H1 (cell line): Measurements from ENCODE around the gene YEATS2. TPM values are rescaled to one million over a fixed set of nuclear protein-coding genes. Genes with fewer than 3 reads are reported as not detected.

Experiments
- CBX5 ChIP-seq: fragments of 300-800, 300-1000 bp; sonication (generic); IDR thresholded peaks from 2 replicates; pipeline ENCODE4 v1.7.1; 2016; ENCODE audit warnings: antibody characterized with exemption, low read length, low read depth
- CHD1 ChIP-seq: IDR thresholded peaks from 2 replicates; pipeline ENCODE4 v1.6.1; 2012; ENCODE audit warnings: low read depth, low read length, improper control_type of control experiment
- EZH2 ChIP-seq: fragments of 200-600 bp; sonication (generic); IDR thresholded peaks from 2 replicates; pipeline ENCODE4 v1.7.1; 2012; ENCODE audit warnings: low read depth, mild to moderate bottlenecking, moderate library complexity, low read length, inconsistent platforms; ENCODE audit not compliant: severe bottlenecking
- POLR2A ChIP-seq, 2 experiments: IDR thresholded peaks; 1 replicate in 1 of 2; 2 replicates in 1 of 2; pipeline ENCODE4 v1.6.1; 2011; ENCODE audit warnings: low read depth in 2 of 2, low read length in 2 of 2, mild to moderate bottlenecking in 2 of 2; ENCODE audit errors: control extremely low read depth in 1 of 2
- SRF ChIP-seq: IDR thresholded peaks from 2 replicates; pipeline ENCODE4 v1.6.1; 2011; ENCODE audit warnings: mild to moderate bottlenecking, low read depth, low read length, moderate library complexity
- polyA plus RNA-seq, 7 experiments: library from polyadenylated mRNA; depleted of rRNA in 3 of 7; stranded (reverse) in 5 of 7; unstranded in 2 of 7; fragments of >200 nt in 5 of 7; fragments of 200-250 nt in 2 of 7; gene quantifications; 1 replicate in 5 of 7; 2 replicates in 1 of 7; 4 replicates in 1 of 7; pipeline versions ENCODE4 v1.2.1 to v1.2.3, GENCODE V29; 2011 to 2013; ENCODE audit warnings: missing spikeins in 2 of 7, mixed read lengths in 2 of 7
- total RNA-seq: library from RNA; stranded (reverse); fragmentation: NEBNext Ultra II Directional; extraction: Animal tissue kit (Norgen Biotek cat#: 25700); gene quantifications from 2 replicates; pipeline ENCODE4 v1.2.1, GENCODE V29; 2021
- TF ChIP-seq, protein P1 (sequence below): fragments of 300-600 bp; sonication (generic); IDR thresholded peaks from 2 replicates; pipeline ENCODE4 v1.7.1; 2012; ENCODE audit warnings: low read length, moderate library complexity, mild to moderate bottlenecking, inconsistent platforms; ENCODE audit not compliant: insufficient replicate concordance

The YEATS2 gene
- total and polyA plus RNA-seq, 2 of the 8 experiments (the other 6 are each of a cell fraction or from before 2014, with no cell fraction given) = 35.3 to 53.7 TPM

- TF ChIP-seq, protein P1, sequence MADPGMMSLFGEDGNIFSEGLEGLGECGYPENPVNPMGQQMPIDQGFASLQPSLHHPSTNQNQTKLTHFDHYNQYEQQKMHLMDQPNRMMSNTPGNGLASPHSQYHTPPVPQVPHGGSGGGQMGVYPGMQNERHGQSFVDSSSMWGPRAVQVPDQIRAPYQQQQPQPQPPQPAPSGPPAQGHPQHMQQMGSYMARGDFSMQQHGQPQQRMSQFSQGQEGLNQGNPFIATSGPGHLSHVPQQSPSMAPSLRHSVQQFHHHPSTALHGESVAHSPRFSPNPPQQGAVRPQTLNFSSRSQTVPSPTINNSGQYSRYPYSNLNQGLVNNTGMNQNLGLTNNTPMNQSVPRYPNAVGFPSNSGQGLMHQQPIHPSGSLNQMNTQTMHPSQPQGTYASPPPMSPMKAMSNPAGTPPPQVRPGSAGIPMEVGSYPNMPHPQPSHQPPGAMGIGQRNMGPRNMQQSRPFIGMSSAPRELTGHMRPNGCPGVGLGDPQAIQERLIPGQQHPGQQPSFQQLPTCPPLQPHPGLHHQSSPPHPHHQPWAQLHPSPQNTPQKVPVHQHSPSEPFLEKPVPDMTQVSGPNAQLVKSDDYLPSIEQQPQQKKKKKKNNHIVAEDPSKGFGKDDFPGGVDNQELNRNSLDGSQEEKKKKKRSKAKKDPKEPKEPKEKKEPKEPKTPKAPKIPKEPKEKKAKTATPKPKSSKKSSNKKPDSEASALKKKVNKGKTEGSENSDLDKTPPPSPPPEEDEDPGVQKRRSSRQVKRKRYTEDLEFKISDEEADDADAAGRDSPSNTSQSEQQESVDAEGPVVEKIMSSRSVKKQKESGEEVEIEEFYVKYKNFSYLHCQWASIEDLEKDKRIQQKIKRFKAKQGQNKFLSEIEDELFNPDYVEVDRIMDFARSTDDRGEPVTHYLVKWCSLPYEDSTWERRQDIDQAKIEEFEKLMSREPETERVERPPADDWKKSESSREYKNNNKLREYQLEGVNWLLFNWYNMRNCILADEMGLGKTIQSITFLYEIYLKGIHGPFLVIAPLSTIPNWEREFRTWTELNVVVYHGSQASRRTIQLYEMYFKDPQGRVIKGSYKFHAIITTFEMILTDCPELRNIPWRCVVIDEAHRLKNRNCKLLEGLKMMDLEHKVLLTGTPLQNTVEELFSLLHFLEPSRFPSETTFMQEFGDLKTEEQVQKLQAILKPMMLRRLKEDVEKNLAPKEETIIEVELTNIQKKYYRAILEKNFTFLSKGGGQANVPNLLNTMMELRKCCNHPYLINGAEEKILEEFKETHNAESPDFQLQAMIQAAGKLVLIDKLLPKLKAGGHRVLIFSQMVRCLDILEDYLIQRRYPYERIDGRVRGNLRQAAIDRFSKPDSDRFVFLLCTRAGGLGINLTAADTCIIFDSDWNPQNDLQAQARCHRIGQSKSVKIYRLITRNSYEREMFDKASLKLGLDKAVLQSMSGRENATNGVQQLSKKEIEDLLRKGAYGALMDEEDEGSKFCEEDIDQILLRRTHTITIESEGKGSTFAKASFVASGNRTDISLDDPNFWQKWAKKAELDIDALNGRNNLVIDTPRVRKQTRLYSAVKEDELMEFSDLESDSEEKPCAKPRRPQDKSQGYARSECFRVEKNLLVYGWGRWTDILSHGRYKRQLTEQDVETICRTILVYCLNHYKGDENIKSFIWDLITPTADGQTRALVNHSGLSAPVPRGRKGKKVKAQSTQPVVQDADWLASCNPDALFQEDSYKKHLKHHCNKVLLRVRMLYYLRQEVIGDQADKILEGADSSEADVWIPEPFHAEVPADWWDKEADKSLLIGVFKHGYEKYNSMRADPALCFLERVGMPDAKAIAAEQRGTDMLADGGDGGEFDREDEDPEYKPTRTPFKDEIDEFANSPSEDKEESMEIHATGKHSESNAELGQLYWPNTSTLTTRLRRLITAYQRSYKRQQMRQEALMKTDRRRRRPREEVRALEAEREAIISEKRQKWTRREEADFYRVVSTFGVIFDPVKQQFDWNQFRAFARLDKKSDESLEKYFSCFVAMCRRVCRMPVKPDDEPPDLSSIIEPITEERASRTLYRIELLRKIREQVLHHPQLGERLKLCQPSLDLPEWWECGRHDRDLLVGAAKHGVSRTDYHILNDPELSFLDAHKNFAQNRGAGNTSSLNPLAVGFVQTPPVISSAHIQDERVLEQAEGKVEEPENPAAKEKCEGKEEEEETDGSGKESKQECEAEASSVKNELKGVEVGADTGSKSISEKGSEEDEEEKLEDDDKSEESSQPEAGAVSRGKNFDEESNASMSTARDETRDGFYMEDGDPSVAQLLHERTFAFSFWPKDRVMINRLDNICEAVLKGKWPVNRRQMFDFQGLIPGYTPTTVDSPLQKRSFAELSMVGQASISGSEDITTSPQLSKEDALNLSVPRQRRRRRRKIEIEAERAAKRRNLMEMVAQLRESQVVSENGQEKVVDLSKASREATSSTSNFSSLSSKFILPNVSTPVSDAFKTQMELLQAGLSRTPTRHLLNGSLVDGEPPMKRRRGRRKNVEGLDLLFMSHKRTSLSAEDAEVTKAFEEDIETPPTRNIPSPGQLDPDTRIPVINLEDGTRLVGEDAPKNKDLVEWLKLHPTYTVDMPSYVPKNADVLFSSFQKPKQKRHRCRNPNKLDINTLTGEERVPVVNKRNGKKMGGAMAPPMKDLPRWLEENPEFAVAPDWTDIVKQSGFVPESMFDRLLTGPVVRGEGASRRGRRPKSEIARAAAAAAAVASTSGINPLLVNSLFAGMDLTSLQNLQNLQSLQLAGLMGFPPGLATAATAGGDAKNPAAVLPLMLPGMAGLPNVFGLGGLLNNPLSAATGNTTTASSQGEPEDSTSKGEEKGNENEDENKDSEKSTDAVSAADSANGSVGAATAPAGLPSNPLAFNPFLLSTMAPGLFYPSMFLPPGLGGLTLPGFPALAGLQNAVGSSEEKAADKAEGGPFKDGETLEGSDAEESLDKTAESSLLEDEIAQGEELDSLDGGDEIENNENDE = no peak
- TF ChIP-seq SRF (no peak), CBX5 (no peak), POLR2A (IDR thresholded peaks at IDR 0.05; ENCODE audit: control extremely low read depth in 1 of 2, low read depth in 2 of 2, low read length in 2 of 2) (no peak), EZH2 (no peak), CHD1 (no peak)
Observed at GRCh38 chr3:183800243-183800863, 102.8 kb downstream of the YEATS2 start (continued).
